Measurements from ENCODE around the gene UBE2J2. TPM values are rescaled to one million over a fixed set of nuclear protein-coding genes. Genes with fewer than 3 reads are reported as not detected.
A peak's percentile ranks its signal among the peaks of the same experiment; 100 is the strongest.

The UBE2J2 gene
- total and polyA plus RNA-seq, 9 donors: 35.8 to 55.6 (median 41.2) TPM

GRCh38 chr1:1234180-1234808, 39.4 kb downstream of the UBE2J2 start:
- 93 to 96% (median 95%) methylated on average over 28 of the region's 28 CpGs for WGBS, 3 donors
- DNase-seq: no peak
- no peak overlapping the region for H3K4me3 ChIP-seq
- H3K4me1 ChIP-seq (ENCODE audit: insufficient read depth): peaks cover 19% of the 10 kb centered on the region
- no peaks in the 10 kb centered on the region for H3K36me3 ChIP-seq
- H3K9me3 ChIP-seq: no peaks in the 10 kb centered on the region
- TF ChIP-seq CTCF (IDR thresholded peaks at IDR 0.05): no peak
- TF ChIP-seq EP300 (IDR thresholded peaks at IDR 0.05): no peak
- no peak for TF ChIP-seq POLR2A (IDR thresholded peaks at IDR 0.05)
- H3K27ac ChIP-seq: no peak overlapping the region
- intact Hi-C loops (cut with DNase I): loop anchor here in 1 of 4 donors (10.0 kb wide), 1 partner anchor 209 kb away; the partner anchor contains the start of gene AGRN
- peaks cover 2% of the 10 kb centered on the region for H3K27me3 ChIP-seq

GRCh38 chr1:1233567-1233892, 40.1 kb downstream of the UBE2J2 start:
- no peaks in the 10 kb centered on the region for H3K27me3 ChIP-seq
- no peak overlapping the region for H3K4me3 ChIP-seq
- DNase-seq: no peak
- peaks cover 19% of the 10 kb centered on the region for H3K4me1 ChIP-seq (ENCODE audit: insufficient read depth)
- H3K27ac ChIP-seq: no peak overlapping the region
- no peaks in the 10 kb centered on the region for H3K36me3 ChIP-seq
- intact Hi-C loops (cut with DNase I): loop anchor here in 1 of 4 donors (10.0 kb wide), 1 partner anchor 209 kb away; the partner anchor contains the start of gene AGRN
- no peak for TF ChIP-seq EP300 (IDR thresholded peaks at IDR 0.05)
- no peaks in the 10 kb centered on the region for H3K9me3 ChIP-seq
- 96% methylated on average over 15 of the region's 15 CpGs for WGBS, 3 donors

GRCh38 chr1:1232796-1233566, 40.7 kb downstream of the UBE2J2 start:
- peaks cover 19% of the 10 kb centered on the region for H3K4me1 ChIP-seq (ENCODE audit: insufficient read depth)
- no peaks in the 10 kb centered on the region for H3K9me3 ChIP-seq
- peak in 4 of 5 donors; percentile 27 to 61 (median 60) for DNase-seq
- TF ChIP-seq EP300 (IDR thresholded peaks at IDR 0.05) (no peak), POLR2A (IDR thresholded peaks at IDR 0.05) (no peak), CTCF (IDR thresholded peaks at IDR 0.05) (no peak)
- 73 to 86% (median 77%) methylated on average over 75 to 98 of the region's 98 CpGs for WGBS, 3 donors
- intact Hi-C loops (cut with DNase I): loop anchor here in 1 of 4 donors (10.0 kb wide), 1 partner anchor 208 kb away; the partner anchor contains the start of gene AGRN
- no peaks in the 10 kb centered on the region for H3K36me3 ChIP-seq
- H3K27me3 ChIP-seq: no peaks in the 10 kb centered on the region
- no peak overlapping the region for H3K27ac ChIP-seq
- H3K4me3 ChIP-seq: peak overlapping the region; percentile 23

GRCh38 chr1:1232208-1232795, 41.4 kb downstream of the UBE2J2 start, which contains the start of gene B3GALT6:
Gene B3GALT6, plus strand, starts transcription at chr1:1232237. Its CDS starts 42 bp downstream, at chr1:1232279.
- no peaks in the 10 kb centered on the region for H3K27me3 ChIP-seq
- peak within 1 kb of the TSS; percentile 98 for H3K4me3 ChIP-seq
- no peaks in the 10 kb centered on the region for H3K9me3 ChIP-seq
- no peak for TF ChIP-seq CTCF (IDR thresholded peaks at IDR 0.05)
- no peak for TF ChIP-seq EP300 (IDR thresholded peaks at IDR 0.05)
- TF ChIP-seq POLR2A (IDR thresholded peaks at IDR 0.05): no peak
- intact Hi-C loops (cut with DNase I): loop anchor here in 1 of 4 donors (10.0 kb wide), 1 partner anchor 208 kb away; the partner anchor contains the start of gene AGRN
- WGBS, 3 donors: 2 to 9% (median 5%) methylated on average over 19 to 100 of the region's 100 CpGs
- peak in 1 of 5 donors; percentile 53 for DNase-seq
- H3K27ac ChIP-seq: peak within 1 kb of the TSS; percentile 75 to 84
- peaks cover 19% of the 10 kb centered on the region for H3K4me1 ChIP-seq (ENCODE audit: insufficient read depth)
- H3K36me3 ChIP-seq: no peaks in the 10 kb centered on the region
